BLaER1 treated with 17β-estradiol and CSF1 and Interleukin-3, amounts not matched to agents 10 nM and 100 nM (cell line): Measurements from ENCODE around the gene CORO2B.

Experiments
- H3K27ac ChIP-seq, 11 experiments: shearing (Covaris generic); formaldehyde crosslinking; 2 replicates each; pipeline ENCODE4 v1.8.1; 2022
- H3K27me3 ChIP-seq, 11 experiments: shearing (Covaris generic); formaldehyde crosslinking; 2 replicates each; pipeline ENCODE4 v1.8.1; 2022
- H3K36me3 ChIP-seq, 11 experiments: shearing (Covaris generic); formaldehyde crosslinking; 2 replicates each; pipeline ENCODE4 v1.8.1; 2022
- H3K4me1 ChIP-seq, 10 experiments: shearing (Covaris generic); formaldehyde crosslinking; 2 replicates each; pipeline ENCODE4 v1.8.1; 2022
- H3K4me2 ChIP-seq, 11 experiments: shearing (Covaris generic); formaldehyde crosslinking; 2 replicates each; pipeline ENCODE4 v1.8.1; 2022
- H3K4me3 ChIP-seq, 10 experiments: shearing (Covaris generic); formaldehyde crosslinking; 2 replicates each; pipeline ENCODE4 v1.8.1; 2022
- H3K9ac ChIP-seq, 11 experiments: shearing (Covaris generic); formaldehyde crosslinking; 2 replicates each; pipeline ENCODE4 v1.8.1; 2022
- H3K9me3 ChIP-seq, 11 experiments: shearing (Covaris generic); formaldehyde crosslinking; replicated peaks in 1 of 11; 2 replicates each; pipeline ENCODE4 v1.8.1; 2022
- H4K20me1 ChIP-seq, 11 experiments: shearing (Covaris generic); formaldehyde crosslinking; 2 replicates each; pipeline ENCODE4 v1.8.1; 2022
- Cebpa-rat ChIP-seq, 11 experiments: shearing (Covaris generic); IDR thresholded peaks; 2 replicates each; pipeline ENCODE4 v1.8.1; 2022

Gene CORO2B

GRCh38 chr15:68719672-68720071 is 140.9 kb downstream of the CORO2B start:
- no peaks in the 10 kb centered on the region for H3K27me3 ChIP-seq
- H3K27ac ChIP-seq = no peak overlapping the region
- H3K36me3 ChIP-seq = peaks cover 0 to 20% (median 12%) of the 10 kb centered on the region in 11 experiments; a peak in 11 of 22 replicates
- H3K9me3 ChIP-seq = no peaks in the 10 kb centered on the region
- H3K9ac ChIP-seq = no peak overlapping the region
- H3K4me2 ChIP-seq = no peak overlapping the region
- H3K4me1 ChIP-seq = peaks cover 0 to 21% (median 17%) of the 10 kb centered on the region in 10 experiments; a peak in 16 of 20 replicates
- no peak overlapping the region for H3K4me3 ChIP-seq
- no peak for TF ChIP-seq Cebpa-rat (IDR thresholded peaks at IDR 0.05)
- H4K20me1 ChIP-seq = no peaks in the 10 kb centered on the region

- no peak overlapping the region for H3K4me2 ChIP-seq
- no peaks in the 10 kb centered on the region for H3K27me3 ChIP-seq
- no peak overlapping the region for H3K9ac ChIP-seq
- H3K27ac ChIP-seq = no peak overlapping the region
- no peak for TF ChIP-seq Cebpa-rat (IDR thresholded peaks at IDR 0.05)
- H3K4me1 ChIP-seq = peaks cover 0 to 41% (median 33%) of the 10 kb centered on the region in 10 experiments; a peak in 18 of 20 replicates
- H3K36me3 ChIP-seq = peaks cover 0 to 11% (median 0%) of the 10 kb centered on the region in 11 experiments; a peak in 3 of 22 replicates
- H3K4me3 ChIP-seq = no peak overlapping the region
- H3K9me3 ChIP-seq = no peaks in the 10 kb centered on the region
- no peaks in the 10 kb centered on the region for H4K20me1 ChIP-seq
These were observed 143.1 kb downstream of the CORO2B start for GRCh38 chr15:68721886-68722285.

GRCh38 chr15:68725736-68726135 is 146.9 kb downstream of the CORO2B start:
- H4K20me1 ChIP-seq = no peaks in the 10 kb centered on the region
- H3K9ac ChIP-seq = peak overlapping the region in 8 of 11 experiments; percentile 46 to 66 (median 55); a peak in 17 of 22 replicates
- H3K27ac ChIP-seq = peak overlapping the region in 9 of 11 experiments; percentile 35 to 82 (median 76); a peak in 18 of 22 replicates
- H3K27me3 ChIP-seq = no peaks in the 10 kb centered on the region
- 0 out of 22 replicates have a peak, but pooled peaks cover 0 to 5% (median 0%) of the 10 kb centered on the region in 11 experiments for H3K36me3 ChIP-seq
- H3K4me1 ChIP-seq = peaks cover 0 to 40% (median 26%) of the 10 kb centered on the region in 10 experiments; a peak in 17 of 20 replicates
- peak; percentile 81 to 97 (median 95) for TF ChIP-seq Cebpa-rat (IDR thresholded peaks at IDR 0.05)
- peak overlapping the region; percentile 56 to 87 (median 71) for H3K4me2 ChIP-seq
- no peaks in the 10 kb centered on the region for H3K9me3 ChIP-seq
- H3K4me3 ChIP-seq = peak overlapping the region in 1 of 10 experiments; percentile 13; a peak in 1 of 20 replicates

- TF ChIP-seq Cebpa-rat (IDR thresholded peaks at IDR 0.05) = no peak
- Histone ChIP-seq H4K20me1 (no peaks in the 10 kb centered on the region), H3K27me3 (no peaks in the 10 kb centered on the region)
These were observed 147.5 kb downstream of the CORO2B start for GRCh38 chr15:68726246-68726645.

GRCh38 chr15:68729789-68730411 is 151.1 kb downstream of the CORO2B start:
- no peaks in the 10 kb centered on the region for H3K27me3 ChIP-seq
- peaks cover 14 to 55% (median 48%) of the 10 kb centered on the region in 10 experiments for H3K4me1 ChIP-seq
- H3K9ac ChIP-seq = no peak overlapping the region
- H3K36me3 ChIP-seq = 0 out of 22 replicates have a peak, but pooled peaks cover 0 to 5% (median 0%) of the 10 kb centered on the region in 11 experiments
- no peaks in the 10 kb centered on the region for H4K20me1 ChIP-seq
- TF ChIP-seq Cebpa-rat (IDR thresholded peaks at IDR 0.05) = no peak
- no peak overlapping the region for H3K4me3 ChIP-seq
- no peaks in the 10 kb centered on the region for H3K9me3 ChIP-seq
- H3K4me2 ChIP-seq = 0 out of 22 replicates have a peak overlapping the region, but pooled peaks of 3 of the 11 experiments have one; percentile 8 to 35 (median 28)
- H3K27ac ChIP-seq = no peak overlapping the region

More at GRCh38 chr15:68726246-68726645, 147.5 kb downstream of the CORO2B start:
- Histone ChIP-seq H3K27ac (peak overlapping the region in 9 of 11 experiments; percentile 35 to 82 (median 76); a peak in 18 of 22 replicates), H3K4me1 (peaks cover 0 to 44% (median 28%) of the 10 kb centered on the region in 10 experiments; a peak in 17 of 20 replicates), H3K9me3 (no peaks in the 10 kb centered on the region), H3K4me3 (peak overlapping the region in 1 of 10 experiments; percentile 13; a peak in 1 of 20 replicates), H3K4me2 (peak overlapping the region; percentile 56 to 87 (median 71)), H3K36me3 (0 out of 22 replicates have a peak, but pooled peaks cover 0 to 5% (median 0%) of the 10 kb centered on the region in 11 experiments), H3K9ac (peak overlapping the region in 8 of 11 experiments; percentile 46 to 66 (median 55); a peak in 17 of 22 replicates)

- peaks cover 16 to 52% (median 45%) of the 10 kb centered on the region in 10 experiments for H3K4me1 ChIP-seq
- no peaks in the 10 kb centered on the region for H4K20me1 ChIP-seq
- H3K27ac ChIP-seq = peak overlapping the region in 2 of 11 experiments; percentile 9 to 14; a peak in 1 of 22 replicates
- no peak overlapping the region for H3K4me3 ChIP-seq
- H3K27me3 ChIP-seq = no peaks in the 10 kb centered on the region
- no peak for TF ChIP-seq Cebpa-rat (IDR thresholded peaks at IDR 0.05)
- H3K36me3 ChIP-seq = 0 out of 22 replicates have a peak, but pooled peaks cover 0 to 5% (median 0%) of the 10 kb centered on the region in 11 experiments
- no peaks in the 10 kb centered on the region for H3K9me3 ChIP-seq
- H3K4me2 ChIP-seq = peak overlapping the region in 5 of 11 experiments; percentile 6 to 41 (median 35); a peak in 4 of 22 replicates
- no peak overlapping the region for H3K9ac ChIP-seq
These were observed 151.7 kb downstream of the CORO2B start for GRCh38 chr15:68730471-68730919.

GRCh38 chr15:68730976-68731897 is 152.4 kb downstream of the CORO2B start:
- Histone ChIP-seq H4K20me1 (no peaks in the 10 kb centered on the region), H3K36me3 (0 out of 22 replicates have a peak, but pooled peaks cover 0 to 4% (median 0%) of the 10 kb centered on the region in 11 experiments), H3K27ac (peak overlapping the region in 2 of 11 experiments; percentile 9 to 14; a peak in 1 of 22 replicates), H3K4me2 (peak overlapping the region in 5 of 11 experiments; percentile 6 to 41 (median 35); a peak in 3 of 22 replicates), H3K4me3 (no peak overlapping the region), H3K27me3 (no peaks in the 10 kb centered on the region), H3K9me3 (no peaks in the 10 kb centered on the region), H3K9ac (no peak overlapping the region), H3K4me1 (peaks cover 8 to 45% (median 38%) of the 10 kb centered on the region in 10 experiments)
- no peak for TF ChIP-seq Cebpa-rat (IDR thresholded peaks at IDR 0.05)

- Histone ChIP-seq H3K4me1 (peaks cover 6 to 35% (median 26%) of the 10 kb centered on the region in 10 experiments; a peak in 17 of 20 replicates), H3K9ac (no peak overlapping the region), H3K4me3 (no peak overlapping the region), H3K27ac (no peak overlapping the region), H3K27me3 (no peaks in the 10 kb centered on the region), H3K36me3 (no peaks in the 10 kb centered on the region), H4K20me1 (no peaks in the 10 kb centered on the region), H3K9me3 (no peaks in the 10 kb centered on the region), H3K4me2 (no peak overlapping the region)
- no peak for TF ChIP-seq Cebpa-rat (IDR thresholded peaks at IDR 0.05)
These were observed 153.7 kb downstream of the CORO2B start for GRCh38 chr15:68732451-68732850.
